Putamen (tissue), 1 donor: ENCODE data around the gene GHR.
"Not testable (repeated sequence)": the region's sequence is repeated elsewhere in the genome, so short reads cannot be mapped to it uniquely, and the experiment has no call there.

Experiments used
- DNase-seq: peaks from one replicate; pipeline ENCODE4 v3.0.0-alpha.2; 2016; ENCODE audit warnings: low spot score

The GHR gene

DNA sequence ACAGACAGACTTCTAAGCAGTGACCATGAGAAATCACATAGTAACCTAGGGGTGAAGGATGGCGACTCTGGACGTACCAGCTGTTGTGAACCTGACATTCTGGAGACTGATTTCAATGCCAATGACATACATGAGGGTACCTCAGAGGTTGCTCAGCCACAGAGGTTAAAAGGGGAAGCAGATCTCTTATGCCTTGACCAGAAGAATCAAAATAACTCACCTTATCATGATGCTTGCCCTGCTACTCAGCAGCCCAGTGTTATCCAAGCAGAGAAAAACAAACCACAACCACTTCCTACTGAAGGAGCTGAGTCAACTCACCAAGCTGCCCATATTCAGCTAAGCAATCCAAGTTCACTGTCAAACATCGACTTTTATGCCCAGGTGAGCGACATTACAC lies 295.4 kb downstream of the GHR start:
- DNase-seq, result no peak

DNA sequence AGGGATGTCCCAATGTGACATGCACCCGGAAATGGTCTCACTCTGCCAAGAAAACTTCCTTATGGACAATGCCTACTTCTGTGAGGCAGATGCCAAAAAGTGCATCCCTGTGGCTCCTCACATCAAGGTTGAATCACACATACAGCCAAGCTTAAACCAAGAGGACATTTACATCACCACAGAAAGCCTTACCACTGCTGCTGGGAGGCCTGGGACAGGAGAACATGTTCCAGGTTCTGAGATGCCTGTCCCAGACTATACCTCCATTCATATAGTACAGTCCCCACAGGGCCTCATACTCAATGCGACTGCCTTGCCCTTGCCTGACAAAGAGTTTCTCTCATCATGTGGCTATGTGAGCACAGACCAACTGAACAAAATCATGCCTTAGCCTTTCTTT lies 295.8 kb downstream of the GHR start:
- no peak for DNase-seq

DNA sequence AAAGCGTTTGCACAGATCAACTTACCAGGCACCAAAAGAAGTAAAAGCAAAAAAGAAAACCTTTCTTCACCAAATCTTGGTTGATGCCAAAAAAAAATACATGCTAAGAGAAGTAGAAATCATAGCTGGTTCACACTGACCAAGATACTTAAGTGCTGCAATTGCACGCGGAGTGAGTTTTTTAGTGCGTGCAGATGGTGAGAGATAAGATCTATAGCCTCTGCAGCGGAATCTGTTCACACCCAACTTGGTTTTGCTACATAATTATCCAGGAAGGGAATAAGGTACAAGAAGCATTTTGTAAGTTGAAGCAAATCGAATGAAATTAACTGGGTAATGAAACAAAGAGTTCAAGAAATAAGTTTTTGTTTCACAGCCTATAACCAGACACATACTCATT lies 297.0 kb downstream of the GHR start:
- DNase-seq, result no peak

DNA sequence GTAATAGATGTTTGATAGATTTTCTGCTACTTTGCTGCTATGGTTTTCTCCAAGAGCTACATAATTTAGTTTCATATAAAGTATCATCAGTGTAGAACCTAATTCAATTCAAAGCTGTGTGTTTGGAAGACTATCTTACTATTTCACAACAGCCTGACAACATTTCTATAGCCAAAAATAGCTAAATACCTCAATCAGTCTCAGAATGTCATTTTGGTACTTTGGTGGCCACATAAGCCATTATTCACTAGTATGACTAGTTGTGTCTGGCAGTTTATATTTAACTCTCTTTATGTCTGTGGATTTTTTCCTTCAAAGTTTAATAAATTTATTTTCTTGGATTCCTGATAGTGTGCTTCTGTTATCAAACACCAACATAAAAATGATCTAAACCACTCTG lies 298.2 kb downstream of the GHR start:
- DNase-seq, result no peak

DNA sequence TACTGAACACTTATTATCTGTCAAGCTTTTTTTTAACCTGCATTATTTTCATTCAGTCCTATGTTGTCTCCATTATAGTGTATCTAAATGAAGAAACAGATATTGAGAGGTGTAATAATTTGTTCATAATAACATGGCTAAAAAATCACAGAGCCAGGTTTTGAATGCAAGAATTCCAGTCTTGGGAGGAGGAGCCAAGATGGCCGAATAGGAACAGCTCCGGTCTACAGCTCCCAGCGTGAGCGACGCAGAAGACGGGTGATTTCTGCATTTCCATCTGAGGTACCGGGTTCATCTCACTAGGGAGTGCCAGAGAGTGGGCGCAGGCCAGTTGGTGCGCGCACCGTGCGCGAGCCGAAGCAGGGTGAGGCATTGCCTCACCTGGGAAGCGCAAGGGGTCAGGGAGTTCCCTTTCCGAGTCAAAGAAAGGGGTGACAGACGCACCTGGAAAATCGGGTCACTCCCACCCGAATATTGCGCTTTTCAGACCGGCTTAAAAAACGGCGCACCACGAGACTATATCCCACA lies 311.4 kb downstream of the GHR start:
- not testable (repeated sequence) for DNase-seq

DNA sequence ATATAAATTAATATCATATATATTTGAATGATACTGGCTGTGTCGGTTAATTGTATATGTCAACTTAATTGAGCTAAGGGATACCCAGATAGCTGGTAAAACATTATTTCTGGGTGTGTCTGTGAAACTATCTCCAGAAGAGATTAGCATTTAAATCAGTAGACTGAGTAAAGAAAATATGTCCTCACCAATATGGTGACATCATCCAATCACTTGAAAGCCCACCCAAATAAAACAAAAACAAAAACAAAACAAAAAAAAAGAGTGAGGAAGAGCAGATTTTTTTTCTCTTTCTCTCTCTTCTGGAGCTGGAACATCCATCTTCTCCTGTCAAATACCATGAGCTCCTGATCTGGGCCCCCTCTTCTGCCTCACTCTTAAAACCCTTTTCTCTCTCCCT lies 317.7 kb downstream of the GHR start:
- DNase-seq, result no peak

DNA sequence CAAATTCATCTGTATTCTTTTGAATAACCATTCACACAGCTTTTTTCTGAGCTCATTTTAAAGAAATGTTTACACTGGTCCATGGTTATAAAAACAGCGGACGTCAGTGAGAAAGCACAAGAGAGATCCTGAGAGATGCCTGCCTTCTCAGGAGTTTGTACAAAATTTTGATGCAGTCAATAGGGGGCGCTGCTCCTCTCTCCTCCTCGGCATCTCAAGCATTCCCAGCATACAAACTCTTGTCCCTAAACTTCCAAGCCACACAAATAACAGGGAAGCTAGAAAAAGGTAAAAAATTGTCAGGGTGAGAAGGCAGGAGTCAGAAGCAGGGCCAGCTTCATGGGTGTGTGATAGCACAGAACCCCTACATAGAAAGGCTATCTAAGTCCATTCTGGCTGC lies 322.2 kb downstream of the GHR start:
- no peak for DNase-seq

DNA sequence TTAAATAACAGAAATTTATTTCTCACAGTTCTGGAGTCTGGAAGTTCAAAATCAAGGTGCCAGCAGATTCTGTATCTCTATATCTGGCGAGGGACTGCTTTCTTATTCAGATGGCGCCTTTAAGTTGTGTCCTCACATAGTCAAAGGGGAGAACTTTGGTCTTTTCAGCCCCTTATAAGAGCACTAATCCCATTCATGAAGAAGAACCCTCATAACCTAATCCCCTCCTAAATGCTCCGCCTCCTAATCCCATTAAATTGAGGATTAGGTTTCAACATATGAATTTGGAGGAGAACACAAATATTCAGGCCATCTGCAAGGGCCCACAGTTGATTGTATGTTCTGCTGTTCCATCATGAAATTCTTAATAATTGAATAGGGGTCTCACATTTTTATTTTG lies 322.6 kb downstream of the GHR start:
- no peak for DNase-seq

DNA sequence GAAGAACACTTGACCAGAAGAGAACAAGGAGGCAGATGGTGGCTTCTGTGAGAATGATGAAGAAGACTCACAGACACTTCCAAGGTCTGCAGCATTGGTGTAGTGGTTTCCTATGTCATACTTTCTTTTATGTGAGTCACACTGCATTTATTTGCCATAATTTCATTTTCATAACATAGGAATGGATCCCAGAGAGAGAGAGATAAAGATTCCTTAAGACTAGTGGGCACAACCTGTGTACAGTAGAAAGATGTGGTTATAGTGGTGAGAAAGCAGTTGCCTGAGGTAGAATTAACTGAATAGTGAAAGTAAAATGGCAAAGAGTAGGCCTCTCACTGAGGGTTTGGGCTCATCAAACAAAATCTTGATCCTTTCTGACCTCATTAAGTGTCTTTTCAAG lies 325.8 kb downstream of the GHR start:
- no peak for DNase-seq

DNA sequence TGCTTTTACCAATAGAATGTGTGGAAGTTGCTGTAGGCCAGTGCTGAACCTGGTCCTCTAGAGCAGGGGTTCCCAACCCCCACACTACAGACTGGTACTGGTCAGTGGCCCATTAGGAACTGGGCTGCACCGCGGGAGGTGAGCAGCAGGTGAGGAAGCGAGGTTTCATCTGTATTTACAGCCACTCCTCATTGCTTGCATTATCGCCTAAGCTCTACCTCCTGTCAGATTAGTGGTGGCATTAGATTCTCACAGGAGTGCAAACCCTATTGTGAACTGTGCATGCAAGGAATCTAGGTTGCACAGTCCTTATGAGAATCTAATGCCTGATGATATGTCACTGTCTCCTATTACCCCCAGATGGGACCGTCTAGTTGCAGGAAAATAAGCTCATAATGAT lies 327.3 kb downstream of the GHR start:
- DNase-seq, result no peak

DNA sequence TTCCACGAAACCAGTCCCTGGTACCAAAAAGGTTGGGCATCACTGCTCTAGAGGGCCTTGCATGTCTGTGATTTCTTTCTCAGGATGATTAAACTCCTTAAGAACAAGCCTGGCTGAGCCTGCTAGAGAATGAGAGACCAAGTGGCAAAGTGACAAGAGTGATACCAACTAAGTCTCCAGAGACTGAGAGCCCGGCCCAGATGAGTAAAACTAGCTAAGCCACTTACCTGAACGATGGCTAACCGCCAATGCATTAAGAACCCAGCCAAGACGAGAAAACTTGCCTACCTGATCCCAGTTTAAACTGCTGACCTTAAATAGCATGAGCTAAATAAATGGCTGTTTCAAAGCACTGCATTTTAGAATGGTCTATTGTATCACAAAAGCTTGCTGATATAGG lies 327.8 kb downstream of the GHR start:
- no peak for DNase-seq

DNA sequence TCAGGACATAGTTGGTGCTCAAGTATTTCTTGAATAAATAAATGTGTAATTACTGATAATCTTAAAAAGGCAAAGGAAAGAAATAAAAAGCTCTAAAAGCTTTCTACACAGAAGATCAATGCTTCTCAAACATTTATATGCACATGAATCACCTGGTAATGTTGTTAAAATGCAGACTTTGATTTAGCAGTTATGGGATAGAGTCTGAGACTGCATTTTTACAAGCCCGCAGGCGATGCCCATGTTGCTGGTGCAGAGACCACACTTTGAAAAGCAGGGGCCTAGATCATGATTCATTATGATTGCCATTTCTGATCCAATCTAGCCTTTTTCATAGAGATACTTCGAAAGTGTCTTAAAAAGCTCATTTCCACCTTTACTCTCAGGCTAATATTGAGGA lies 329.9 kb downstream of the GHR start:
- no peak for DNase-seq

DNA sequence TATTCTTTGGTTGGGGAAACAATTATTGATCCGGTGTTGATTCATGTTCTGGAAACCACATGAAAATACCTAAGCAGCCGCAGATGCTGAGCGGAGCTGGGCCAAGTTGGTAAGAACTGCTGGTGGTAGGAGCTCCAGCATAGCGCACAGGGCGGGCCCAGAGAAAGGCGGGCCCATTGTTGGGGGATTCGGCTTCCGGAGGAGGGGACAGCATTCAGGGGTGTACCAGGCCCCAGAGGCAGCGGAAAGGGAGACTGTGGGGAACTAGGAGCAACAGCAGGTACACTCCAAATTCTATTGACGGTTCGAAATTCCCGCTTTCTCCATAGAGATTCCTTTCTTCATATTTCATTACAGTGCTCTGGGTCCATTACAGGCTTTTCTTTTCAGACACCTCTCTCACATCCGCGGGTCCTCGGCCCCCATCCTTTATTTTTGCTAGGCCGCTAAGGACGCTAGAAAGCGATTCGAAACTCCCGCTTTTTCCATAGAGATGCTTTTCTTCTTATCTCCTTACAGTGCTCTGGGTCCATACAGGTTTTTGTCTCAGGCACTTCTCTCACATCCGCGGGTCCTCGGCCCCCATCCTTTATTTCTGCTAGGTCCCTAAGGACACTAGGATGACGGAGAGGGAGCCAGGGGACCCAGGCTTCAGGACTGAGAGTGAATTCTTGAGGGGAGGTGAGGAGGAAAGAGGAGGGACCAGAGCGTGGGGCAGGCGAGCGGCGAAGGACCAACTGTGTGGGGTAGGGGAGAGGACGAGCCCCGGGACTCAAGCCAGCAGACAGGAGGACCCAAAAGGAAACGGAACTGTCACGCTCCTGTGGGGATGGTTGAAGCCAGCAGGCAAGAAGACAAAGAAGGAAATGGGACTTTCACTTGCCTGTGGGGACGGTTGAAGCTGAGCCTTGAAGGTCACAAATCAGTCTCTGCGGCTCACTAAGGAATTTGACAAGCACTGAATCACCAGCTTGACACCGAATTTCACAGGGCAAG lies 333.7 kb downstream of the GHR start, which contains the start of gene CCDC152:
Gene CCDC152 (plus strand): TSS at position 213 of the 996 bp plus-strand sequence. CDS start 2,304 bp downstream, outside the sequence.
- DNase-seq, result peak; percentile 27

DNA sequence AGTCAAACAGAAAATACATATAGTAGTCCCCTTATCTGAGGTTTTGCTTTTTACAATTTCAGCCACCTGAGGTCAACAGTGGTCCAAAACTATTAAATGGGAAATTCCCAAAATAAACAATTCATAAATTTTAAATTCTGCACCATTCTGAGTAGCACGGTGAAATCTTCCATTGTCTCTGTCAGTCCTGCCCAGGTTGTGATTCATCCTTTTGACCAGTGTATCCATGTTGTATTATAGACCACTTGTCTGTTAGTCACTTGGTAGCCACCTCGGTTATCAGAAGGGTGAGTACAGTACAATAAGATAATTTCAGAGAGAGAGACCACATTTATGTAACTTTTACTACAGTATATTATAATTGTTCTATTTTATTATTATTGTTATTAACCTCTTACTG lies 336.2 kb downstream of the GHR start:
- DNase-seq, result no peak

DNA sequence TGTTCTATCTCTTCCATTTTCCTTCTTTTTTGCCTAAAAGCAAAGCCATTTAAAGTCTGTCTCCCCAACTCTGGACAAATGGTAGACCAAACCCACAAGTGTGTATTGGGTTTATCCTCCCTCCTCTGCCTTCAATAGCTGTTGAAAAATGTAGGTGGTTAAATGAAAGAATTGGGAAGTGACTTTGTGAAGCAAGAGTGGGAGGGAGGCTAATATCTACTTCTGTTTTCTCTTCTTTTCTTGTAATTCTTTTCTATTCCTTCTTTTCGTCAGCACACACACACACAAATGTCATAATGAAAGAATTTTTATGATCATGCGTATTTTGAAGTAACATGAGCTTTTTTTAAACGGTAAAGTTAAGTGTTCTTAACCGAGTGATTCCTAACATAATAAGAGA lies 337.2 kb downstream of the GHR start:
- no peak for DNase-seq

DNA sequence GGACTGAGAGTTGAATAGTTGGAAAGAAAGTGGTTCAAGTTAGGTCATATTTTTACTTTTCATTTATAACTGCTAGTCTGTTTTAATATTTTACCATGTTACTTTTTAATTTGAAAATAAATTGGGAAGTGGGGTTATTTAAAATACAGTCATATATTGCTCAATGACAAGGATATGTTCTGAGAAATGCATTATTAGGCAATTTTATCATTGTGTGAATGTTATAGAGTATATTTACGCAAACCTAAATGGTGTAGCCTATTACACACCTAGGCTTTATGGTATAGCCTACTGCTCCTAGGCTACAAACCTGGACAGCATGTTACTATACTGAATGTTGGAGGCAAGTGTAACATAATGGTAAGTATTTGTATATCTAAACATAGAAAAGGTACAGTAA lies 338.6 kb downstream of the GHR start:
- no peak for DNase-seq

DNA sequence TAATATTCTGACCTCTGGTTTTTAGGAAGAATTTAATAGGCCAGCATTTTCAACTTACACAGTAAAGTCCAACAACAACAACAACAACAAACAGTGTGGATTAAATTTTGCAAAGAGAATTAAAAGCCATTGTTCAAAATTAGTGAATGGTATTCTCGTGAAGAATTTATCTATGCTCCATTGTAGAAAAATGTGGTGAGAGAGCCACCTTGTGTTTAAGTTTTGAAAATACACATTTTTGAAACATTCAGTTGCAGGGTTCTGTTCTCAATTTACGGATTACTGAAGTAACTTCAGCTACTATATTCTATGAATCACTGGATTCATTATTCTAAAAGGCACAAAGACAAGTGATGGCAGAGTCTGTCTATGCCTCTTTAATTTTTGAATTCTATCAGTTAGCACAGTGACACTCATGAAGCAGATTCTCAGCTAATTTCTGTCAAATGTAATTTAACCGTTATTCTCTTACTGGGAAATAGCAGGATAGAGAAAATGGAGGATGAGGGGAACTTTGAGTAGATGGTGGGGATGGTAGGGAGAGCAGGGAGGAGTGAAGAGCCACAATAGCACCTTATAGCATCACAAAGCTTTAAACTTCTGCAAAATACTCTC lies 344.4 kb downstream of the GHR start:
- DNase-seq, result peak; percentile 49

DNA sequence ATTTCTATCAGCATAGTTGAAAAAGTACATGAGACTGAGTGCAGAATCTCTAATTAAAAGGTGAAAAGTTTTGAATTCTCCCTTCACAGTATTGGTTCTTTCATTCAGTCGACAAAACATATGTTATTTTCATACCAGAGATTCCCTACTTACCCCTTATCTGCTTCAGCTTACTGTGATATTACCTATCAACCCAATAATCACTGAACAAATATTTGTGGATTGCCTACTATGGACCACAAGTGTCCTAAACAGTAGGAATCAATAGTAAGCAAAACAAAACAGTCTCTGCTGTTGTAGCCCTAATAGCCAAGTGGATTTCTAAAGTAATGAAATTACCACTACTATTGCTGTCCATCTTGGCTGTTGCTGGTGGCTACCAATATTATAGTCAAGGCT lies 344.9 kb downstream of the GHR start:
- DNase-seq, result no peak

DNA sequence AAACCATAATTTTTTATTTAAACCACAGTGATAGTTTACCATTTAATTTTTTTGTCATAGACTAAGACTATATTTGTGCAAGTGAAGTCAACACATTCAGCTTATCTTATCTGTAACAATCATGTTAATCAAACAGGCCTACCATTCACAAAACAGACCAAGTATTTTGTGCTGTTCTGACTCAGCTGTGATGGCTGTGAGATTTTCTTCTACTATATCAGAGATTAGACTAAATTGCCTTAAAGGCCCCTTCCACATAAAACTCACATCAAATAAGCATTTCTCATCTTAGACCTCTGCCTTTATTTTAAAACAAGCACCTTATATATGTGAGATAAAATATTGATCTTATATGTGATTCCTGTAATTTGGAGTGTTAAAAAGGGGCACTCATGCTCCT lies 346.8 kb downstream of the GHR start:
- no peak for DNase-seq
